ENCODE measurements around the gene IRF2BP2.
A peak's percentile ranks its signal among the peaks of the same experiment; 100 is the strongest.

- TF ChIP-seq CTCF (IDR thresholded peaks at IDR 0.05) (no peak), POLR2A (IDR thresholded peaks at IDR 0.05) (peak in 1 of 2 donors; percentile 15)
Observed at GRCh38 chr1:234600418-234601281, 9.3 kb downstream of the IRF2BP2 start.
